Measurements from ENCODE around the gene FOXO1. TPM values are rescaled to one million over a fixed set of nuclear protein-coding genes. Genes with fewer than 3 reads are reported as not detected.

FOXO1 gene
- total RNA-seq, 1 donor from 2014 or later, result 4.2 TPM

GRCh38 chr13:40604135-40604534, 62.3 kb downstream of the FOXO1 start:
- no peak for DNase-seq

GRCh38 chr13:40600149-40600751, 66.2 kb downstream of the FOXO1 start:
- no peak for DNase-seq

GRCh38 chr13:40599747-40600146, 66.7 kb downstream of the FOXO1 start:
- no peak for DNase-seq

- no peak for DNase-seq
Observed at GRCh38 chr13:40599124-40599523, 67.3 kb downstream of the FOXO1 start.

- no peak for DNase-seq
Observed at GRCh38 chr13:40598569-40598968, 67.9 kb downstream of the FOXO1 start.

- no peak for DNase-seq
Observed at GRCh38 chr13:40597735-40598365, 68.6 kb downstream of the FOXO1 start.

GRCh38 chr13:40596484-40596883, 70.0 kb downstream of the FOXO1 start:
- DNase-seq, result no peak

- no peak for DNase-seq
Observed at GRCh38 chr13:40595693-40596092, 70.7 kb downstream of the FOXO1 start.

- no peak for DNase-seq
Observed at GRCh38 chr13:40592035-40592434, 74.4 kb downstream of the FOXO1 start.

GRCh38 chr13:40591091-40591490, 75.3 kb downstream of the FOXO1 start:
- no peak for DNase-seq

GRCh38 chr13:40590112-40590862, 76.2 kb downstream of the FOXO1 start:
- DNase-seq, result no peak

- DNase-seq, result no peak
Observed at GRCh38 chr13:40589285-40590109, 76.9 kb downstream of the FOXO1 start.

- DNase-seq, result no peak
Observed at GRCh38 chr13:40588101-40588500, 78.3 kb downstream of the FOXO1 start.

GRCh38 chr13:40586886-40587565, 79.4 kb downstream of the FOXO1 start:
- no peak for DNase-seq

GRCh38 chr13:40585911-40586471, 80.5 kb downstream of the FOXO1 start:
- DNase-seq, result no peak

GRCh38 chr13:40583738-40584137, 82.7 kb downstream of the FOXO1 start:
- DNase-seq, result no peak

GRCh38 chr13:40582531-40582930, 83.9 kb downstream of the FOXO1 start:
- no peak for DNase-seq

- DNase-seq, result no peak
Observed at GRCh38 chr13:40581277-40581579, 85.2 kb downstream of the FOXO1 start.

GRCh38 chr13:40580566-40581276, 85.7 kb downstream of the FOXO1 start:
- no peak for DNase-seq

- no peak for DNase-seq
Observed at GRCh38 chr13:40579535-40579934, 86.9 kb downstream of the FOXO1 start.

GRCh38 chr13:40578055-40578454, 88.4 kb downstream of the FOXO1 start:
- no peak for DNase-seq

Measured in occipital lobe (tissue), 2 donors.